K562 (cell line): ENCODE results near the gene P2RX5. TPM values are rescaled to one million over a fixed set of nuclear protein-coding genes. Genes with fewer than 3 reads are reported as not detected.
A peak's percentile ranks its signal among the peaks of the same experiment; 100 is the strongest.

Source experiments
- BHLHE40 ChIP-seq: IDR thresholded peaks from 2 replicates; pipeline ENCODE4 v1.6.1; 2011; ENCODE audit warnings: low read length, improper control_type of control experiment
- CBX3 ChIP-seq, 2 experiments: IDR thresholded peaks; 1 replicate in 1 of 2; 2 replicates in 1 of 2; pipeline ENCODE4 v1.6.1; 2012; ENCODE audit warnings: inconsistent platforms in 2 of 2, low read length in 2 of 2, borderline replicate concordance in 1 of 2, control low read depth in 1 of 2
- HDAC2 ChIP-seq: fragments of 450-650 bp; IDR thresholded peaks from 2 replicates; pipeline ENCODE4 v1.6.1; 2016; ENCODE audit warnings: mild to moderate bottlenecking
- JUNB ChIP-seq: fragments of 450-650 bp; formaldehyde crosslinking; conservative IDR thresholded peaks from 2 replicates; pipeline ENCODE4 v1.4.0; 2020; ENCODE audit warnings: mild to moderate bottlenecking
- KDM2B ChIP-seq: fragments of 250-450 bp; sonication (Bioruptor Pico); IDR thresholded peaks from 2 replicates; pipeline ENCODE4 v1.8.0; 2021; ENCODE audit warnings: mild to moderate bottlenecking, moderate library complexity
- MCM5 ChIP-seq: fragments of 450-650 bp; IDR thresholded peaks from 2 replicates; pipeline ENCODE4 v1.6.1; 2016; ENCODE audit warnings: low read depth
- MYC ChIP-seq, 2 experiments: fragments of 250-450 bp in 1 of 2; sonication (Bioruptor Pico) in 1 of 2; IDR thresholded peaks; 2 replicates each; pipeline versions ENCODE4 v1.5.1 to v1.6.1; 2012 to 2021; ENCODE audit warnings: low read depth in 2 of 2, borderline replicate concordance in 1 of 2, improper control_type of control experiment in 1 of 2, low read length in 1 of 2, mild to moderate bottlenecking in 1 of 2, moderate library complexity in 1 of 2
- PCBP1 ChIP-seq: fragments of 200-400 bp; formaldehyde crosslinking; IDR thresholded peaks from 2 replicates; pipeline ENCODE4 v1.6.1; 2018; ENCODE audit warnings: mild to moderate bottlenecking, low read depth, low read length; ENCODE audit not compliant: poor library complexity, severe bottlenecking
- PHTF2 ChIP-seq: fragments of 250-450 bp; sonication (Bioruptor Pico); IDR thresholded peaks from 2 replicates; pipeline ENCODE4 v1.5.0; 2021; ENCODE audit warnings: mild to moderate bottlenecking
- SNIP1 ChIP-seq: fragments of 450-650 bp; IDR thresholded peaks from 2 replicates; pipeline ENCODE4 v1.7.1; 2017; ENCODE audit warnings: low read depth, mild to moderate bottlenecking
- ZNF143 ChIP-seq: sonication (generic); formaldehyde crosslinking; IDR thresholded peaks from 2 replicates; pipeline ENCODE4 v1.9.0; 2022; ENCODE audit warnings: mild to moderate bottlenecking, missing genetic modification reagents
- ZNF830 ChIP-seq: fragments of 250-450 bp; sonication (Bioruptor Pico); IDR thresholded peaks from 2 replicates; pipeline ENCODE4 v1.5.0; 2021; ENCODE audit warnings: mild to moderate bottlenecking
- polyA plus RNA-seq, 8 experiments: library from polyadenylated mRNA; depleted of rRNA in 4 of 8; stranded (reverse) in 5 of 8; unstranded in 3 of 8; fragments of >200 nt; fragmentation: Nextera tagmentation in 2 of 8; fragmentation: Illumina TruSeq in 1 of 8; extraction: Ambion mirVana in 2 of 8; extraction: Trizol in 1 of 8; gene quantifications; 2 replicates each; pipeline versions ENCODE4 v1.2.1 to v1.2.3, GENCODE V29; 2011 to 2014; ENCODE audit warnings: inconsistent platforms in 1 of 8, missing spikeins in 1 of 8
- total RNA-seq, 7 experiments: library from RNA; depleted of rRNA in 6 of 7; stranded (reverse); fragments of >200 nt in 6 of 7; fragmentation: Illumina TruSeq in 2 of 7; extraction: Trizol in 2 of 7; gene quantifications; 2 replicates each; pipeline versions ENCODE4 v1.2.1 to v1.2.3, GENCODE V29; 2011 to 2021; ENCODE audit warnings: low replicate concordance in 1 of 7
- TF ChIP-seq, protein P1 (sequence below): sonication (generic); formaldehyde crosslinking; IDR thresholded peaks from 2 replicates; pipeline ENCODE4 v1.8.1; 2023; ENCODE audit warnings: mild to moderate bottlenecking, missing genetic modification reagents
- TF ChIP-seq, protein P2 (sequence below): fragments of 250-450 bp; sonication (Bioruptor Pico); IDR thresholded peaks from 2 replicates; pipeline ENCODE4 v1.8.0; 2022; ENCODE audit warnings: moderate library complexity, mild to moderate bottlenecking, inconsistent platforms
- TF ChIP-seq, protein P3 (sequence below): fragments of 250-450 bp; sonication (Bioruptor Pico); IDR thresholded peaks from 2 replicates; pipeline ENCODE4 v1.4.0; 2020; ENCODE audit warnings: mild to moderate bottlenecking, moderate library complexity, borderline replicate concordance
- TF ChIP-seq, protein P4 (sequence below): fragments of 450-650 bp; IDR thresholded peaks from 2 replicates; pipeline ENCODE4 v1.6.1; 2014; ENCODE audit warnings: low read depth, mild to moderate bottlenecking, moderate library complexity, borderline replicate concordance
- TF ChIP-seq, protein P5 (sequence below): fragments of 250-450 bp; sonication (Bioruptor Pico); IDR thresholded peaks from 2 replicates; pipeline ENCODE4 v1.4.0; 2020; ENCODE audit warnings: mild to moderate bottlenecking

The P2RX5 gene
- total and polyA plus RNA-seq, 9 of the 15 experiments (the other 6 are each of a cell fraction or from before 2014, with no cell fraction given) = 0.31 to 4.0 (median 1.3) TPM

DNA sequence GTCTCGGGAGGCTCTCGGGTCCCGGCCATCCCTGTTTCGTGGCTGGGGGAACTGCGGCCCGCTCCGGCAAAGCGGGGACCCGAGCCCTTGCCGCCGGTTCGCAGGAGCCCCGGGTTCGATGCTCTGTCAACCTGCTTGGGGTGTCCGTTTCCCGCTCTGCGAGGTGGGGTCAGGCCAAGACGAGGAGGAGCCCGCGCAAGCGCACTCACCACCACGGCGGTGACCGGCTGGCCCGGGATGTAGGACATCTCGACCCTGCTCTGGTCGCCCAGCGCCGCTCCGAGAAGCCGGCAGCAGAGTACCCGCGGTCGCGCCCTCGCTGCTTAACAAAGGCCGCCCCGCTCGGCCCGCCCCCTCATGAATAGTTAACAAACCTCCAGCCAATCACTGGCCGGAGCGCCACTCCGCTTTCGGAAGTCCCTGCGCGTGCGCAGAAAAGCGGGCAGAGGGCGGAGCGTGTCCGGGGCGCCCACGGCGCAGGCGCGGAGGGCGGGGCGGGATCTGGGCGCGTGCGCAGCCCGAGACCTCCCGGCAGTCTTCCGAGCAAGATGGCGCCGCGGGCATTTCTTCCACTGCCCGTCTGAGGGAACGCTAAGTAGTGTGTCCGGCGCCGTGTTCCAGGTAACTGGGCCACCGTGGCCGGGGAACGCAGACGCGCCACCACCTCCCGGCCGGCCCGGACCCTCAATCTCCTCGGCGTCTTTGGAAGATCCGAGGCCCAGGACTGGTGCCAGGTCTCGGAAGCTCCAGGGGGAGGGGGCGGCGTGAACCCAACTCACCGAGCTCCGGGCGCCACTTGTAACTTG is 27.5 kb downstream of the P2RX5 start, which contains the start of the genes EMC6 and TAX1BP3 (continued):
- TF ChIP-seq, protein P1, sequence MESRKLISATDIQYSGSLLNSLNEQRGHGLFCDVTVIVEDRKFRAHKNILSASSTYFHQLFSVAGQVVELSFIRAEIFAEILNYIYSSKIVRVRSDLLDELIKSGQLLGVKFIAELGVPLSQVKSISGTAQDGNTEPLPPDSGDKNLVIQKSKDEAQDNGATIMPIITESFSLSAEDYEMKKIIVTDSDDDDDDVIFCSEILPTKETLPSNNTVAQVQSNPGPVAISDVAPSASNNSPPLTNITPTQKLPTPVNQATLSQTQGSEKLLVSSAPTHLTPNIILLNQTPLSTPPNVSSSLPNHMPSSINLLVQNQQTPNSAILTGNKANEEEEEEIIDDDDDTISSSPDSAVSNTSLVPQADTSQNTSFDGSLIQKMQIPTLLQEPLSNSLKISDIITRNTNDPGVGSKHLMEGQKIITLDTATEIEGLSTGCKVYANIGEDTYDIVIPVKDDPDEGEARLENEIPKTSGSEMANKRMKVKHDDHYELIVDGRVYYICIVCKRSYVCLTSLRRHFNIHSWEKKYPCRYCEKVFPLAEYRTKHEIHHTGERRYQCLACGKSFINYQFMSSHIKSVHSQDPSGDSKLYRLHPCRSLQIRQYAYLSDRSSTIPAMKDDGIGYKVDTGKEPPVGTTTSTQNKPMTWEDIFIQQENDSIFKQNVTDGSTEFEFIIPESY (CRISPR knock-in tag) = no peak
- peak; percentile 15; the same call in 1 of the 2 replicates for TF ChIP-seq BHLHE40
- no peak for TF ChIP-seq JUNB (CRISPR knock-in tag)
- no peak for TF ChIP-seq CBX3 (IDR thresholded peaks at IDR 0.05; ENCODE audit: borderline replicate concordance in 1 of 2, low read length in 2 of 2)
- TF ChIP-seq, protein P2, sequence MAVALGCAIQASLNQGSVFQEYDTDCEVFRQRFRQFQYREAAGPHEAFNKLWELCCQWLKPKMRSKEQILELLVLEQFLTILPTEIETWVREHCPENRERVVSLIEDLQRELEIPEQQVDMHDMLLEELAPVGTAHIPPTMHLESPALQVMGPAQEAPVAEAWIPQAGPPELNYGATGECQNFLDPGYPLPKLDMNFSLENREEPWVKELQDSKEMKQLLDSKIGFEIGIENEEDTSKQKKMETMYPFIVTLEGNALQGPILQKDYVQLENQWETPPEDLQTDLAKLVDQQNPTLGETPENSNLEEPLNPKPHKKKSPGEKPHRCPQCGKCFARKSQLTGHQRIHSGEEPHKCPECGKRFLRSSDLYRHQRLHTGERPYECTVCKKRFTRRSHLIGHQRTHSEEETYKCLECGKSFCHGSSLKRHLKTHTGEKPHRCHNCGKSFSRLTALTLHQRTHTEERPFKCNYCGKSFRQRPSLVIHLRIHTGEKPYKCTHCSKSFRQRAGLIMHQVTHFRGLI = no peak
- no peak for TF ChIP-seq ZNF830 (CRISPR knock-in tag)
- no peak for TF ChIP-seq KDM2B (CRISPR knock-in tag)
- no peak; the same call in 1 of the 2 replicates for TF ChIP-seq MYC (IDR thresholded peaks at IDR 0.05; ENCODE audit: low read depth, low read length)
- TF ChIP-seq MYC (CRISPR knock-in tag; IDR thresholded peaks at IDR 0.05; ENCODE audit: borderline replicate concordance, low read depth) = no peak
- no peak for TF ChIP-seq PHTF2 (CRISPR knock-in tag)
- TF ChIP-seq, protein P3, sequence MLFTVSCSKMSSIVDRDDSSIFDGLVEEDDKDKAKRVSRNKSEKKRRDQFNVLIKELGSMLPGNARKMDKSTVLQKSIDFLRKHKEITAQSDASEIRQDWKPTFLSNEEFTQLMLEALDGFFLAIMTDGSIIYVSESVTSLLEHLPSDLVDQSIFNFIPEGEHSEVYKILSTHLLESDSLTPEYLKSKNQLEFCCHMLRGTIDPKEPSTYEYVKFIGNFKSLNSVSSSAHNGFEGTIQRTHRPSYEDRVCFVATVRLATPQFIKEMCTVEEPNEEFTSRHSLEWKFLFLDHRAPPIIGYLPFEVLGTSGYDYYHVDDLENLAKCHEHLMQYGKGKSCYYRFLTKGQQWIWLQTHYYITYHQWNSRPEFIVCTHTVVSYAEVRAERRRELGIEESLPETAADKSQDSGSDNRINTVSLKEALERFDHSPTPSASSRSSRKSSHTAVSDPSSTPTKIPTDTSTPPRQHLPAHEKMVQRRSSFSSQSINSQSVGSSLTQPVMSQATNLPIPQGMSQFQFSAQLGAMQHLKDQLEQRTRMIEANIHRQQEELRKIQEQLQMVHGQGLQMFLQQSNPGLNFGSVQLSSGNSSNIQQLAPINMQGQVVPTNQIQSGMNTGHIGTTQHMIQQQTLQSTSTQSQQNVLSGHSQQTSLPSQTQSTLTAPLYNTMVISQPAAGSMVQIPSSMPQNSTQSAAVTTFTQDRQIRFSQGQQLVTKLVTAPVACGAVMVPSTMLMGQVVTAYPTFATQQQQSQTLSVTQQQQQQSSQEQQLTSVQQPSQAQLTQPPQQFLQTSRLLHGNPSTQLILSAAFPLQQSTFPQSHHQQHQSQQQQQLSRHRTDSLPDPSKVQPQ (CRISPR knock-in tag) = no peak
- TF ChIP-seq, protein P4, sequence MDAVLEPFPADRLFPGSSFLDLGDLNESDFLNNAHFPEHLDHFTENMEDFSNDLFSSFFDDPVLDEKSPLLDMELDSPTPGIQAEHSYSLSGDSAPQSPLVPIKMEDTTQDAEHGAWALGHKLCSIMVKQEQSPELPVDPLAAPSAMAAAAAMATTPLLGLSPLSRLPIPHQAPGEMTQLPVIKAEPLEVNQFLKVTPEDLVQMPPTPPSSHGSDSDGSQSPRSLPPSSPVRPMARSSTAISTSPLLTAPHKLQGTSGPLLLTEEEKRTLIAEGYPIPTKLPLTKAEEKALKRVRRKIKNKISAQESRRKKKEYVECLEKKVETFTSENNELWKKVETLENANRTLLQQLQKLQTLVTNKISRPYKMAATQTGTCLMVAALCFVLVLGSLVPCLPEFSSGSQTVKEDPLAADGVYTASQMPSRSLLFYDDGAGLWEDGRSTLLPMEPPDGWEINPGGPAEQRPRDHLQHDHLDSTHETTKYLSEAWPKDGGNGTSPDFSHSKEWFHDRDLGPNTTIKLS = no peak
- no peak for TF ChIP-seq ZNF143 (CRISPR knock-in tag)
- TF ChIP-seq MCM5 = no peak
- no peak for TF ChIP-seq HDAC2
- no peak for TF ChIP-seq PCBP1
- no peak for TF ChIP-seq SNIP1
- TF ChIP-seq, protein P5, sequence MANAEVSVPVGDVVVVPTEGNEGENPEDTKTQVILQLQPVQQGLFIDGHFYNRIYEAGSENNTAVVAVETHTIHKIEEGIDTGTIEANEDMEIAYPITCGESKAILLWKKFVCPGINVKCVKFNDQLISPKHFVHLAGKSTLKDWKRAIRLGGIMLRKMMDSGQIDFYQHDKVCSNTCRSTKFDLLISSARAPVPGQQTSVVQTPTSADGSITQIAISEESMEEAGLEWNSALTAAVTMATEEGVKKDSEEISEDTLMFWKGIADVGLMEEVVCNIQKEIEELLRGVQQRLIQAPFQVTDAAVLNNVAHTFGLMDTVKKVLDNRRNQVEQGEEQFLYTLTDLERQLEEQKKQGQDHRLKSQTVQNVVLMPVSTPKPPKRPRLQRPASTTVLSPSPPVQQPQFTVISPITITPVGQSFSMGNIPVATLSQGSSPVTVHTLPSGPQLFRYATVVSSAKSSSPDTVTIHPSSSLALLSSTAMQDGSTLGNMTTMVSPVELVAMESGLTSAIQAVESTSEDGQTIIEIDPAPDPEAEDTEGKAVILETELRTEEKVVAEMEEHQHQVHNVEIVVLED (CRISPR knock-in tag) = no peak
